ENCODE data around the gene SPATA31E1.
"Not testable (repeated sequence)": the region's sequence is repeated elsewhere in the genome, so short reads cannot be mapped to it uniquely, and the experiment has no call there.

SPATA31E1 gene

GRCh38 chr9:87882627-87883026 is at the start of gene SPATA31E1:
SPATA31E1 (plus strand) TSS chr9:87882877; CDS start chr9:87882892, 15 bp downstream.
- in situ Hi-C loops (cut with HindIII; ENCODE audit: low sequenced_read_pairs), result no loop called here

GRCh38 chr9:87834357-87834756 is 48.3 kb upstream of the SPATA31E1 start:
- in situ Hi-C loops (cut with HindIII; ENCODE audit: low sequenced_read_pairs), result no loop called here

- in situ Hi-C loops (cut with HindIII; ENCODE audit: low sequenced_read_pairs), result no loop called here
These were observed 46.1 kb upstream of the SPATA31E1 start for GRCh38 chr9:87836536-87836935.

- in situ Hi-C loops (cut with HindIII; ENCODE audit: low sequenced_read_pairs), result no loop called here
These were observed 45.5 kb upstream of the SPATA31E1 start for GRCh38 chr9:87836951-87837705.

GRCh38 chr9:87840134-87840533 is 42.5 kb upstream of the SPATA31E1 start:
- in situ Hi-C loops (cut with HindIII; ENCODE audit: low sequenced_read_pairs), result no loop called here

- in situ Hi-C loops (cut with HindIII; ENCODE audit: low sequenced_read_pairs), result no loop called here
These were observed 39.6 kb upstream of the SPATA31E1 start for GRCh38 chr9:87842878-87843585.

GRCh38 chr9:87844506-87844905 is 38.2 kb upstream of the SPATA31E1 start:
- in situ Hi-C loops (cut with HindIII; ENCODE audit: low sequenced_read_pairs), result no loop called here

- in situ Hi-C loops (cut with HindIII; ENCODE audit: low sequenced_read_pairs), result not testable (repeated sequence)
These were observed 34.9 kb upstream of the SPATA31E1 start for GRCh38 chr9:87847817-87848216.

GRCh38 chr9:87849144-87849758 is 33.4 kb upstream of the SPATA31E1 start:
- in situ Hi-C loops (cut with HindIII; ENCODE audit: low sequenced_read_pairs), result no loop called here

- in situ Hi-C loops (cut with HindIII; ENCODE audit: low sequenced_read_pairs), result no loop called here
These were observed 32.3 kb upstream of the SPATA31E1 start for GRCh38 chr9:87850391-87850790.

GRCh38 chr9:87851186-87851585 is 31.5 kb upstream of the SPATA31E1 start:
- in situ Hi-C loops (cut with HindIII; ENCODE audit: low sequenced_read_pairs), result not testable (repeated sequence)

GRCh38 chr9:87853302-87853701 is 29.4 kb upstream of the SPATA31E1 start:
- in situ Hi-C loops (cut with HindIII; ENCODE audit: low sequenced_read_pairs), result no loop called here

GRCh38 chr9:87853876-87854579 is 28.6 kb upstream of the SPATA31E1 start:
- in situ Hi-C loops (cut with HindIII; ENCODE audit: low sequenced_read_pairs), result no loop called here

- in situ Hi-C loops (cut with HindIII; ENCODE audit: low sequenced_read_pairs), result no loop called here
These were observed 28.1 kb upstream of the SPATA31E1 start for GRCh38 chr9:87854580-87854955.

GRCh38 chr9:87855061-87855460 is 27.6 kb upstream of the SPATA31E1 start:
- in situ Hi-C loops (cut with HindIII; ENCODE audit: low sequenced_read_pairs), result no loop called here

- in situ Hi-C loops (cut with HindIII; ENCODE audit: low sequenced_read_pairs), result no loop called here
These were observed 25.3 kb upstream of the SPATA31E1 start for GRCh38 chr9:87857141-87857947.

- in situ Hi-C loops (cut with HindIII; ENCODE audit: low sequenced_read_pairs), result no loop called here
These were observed 24.7 kb upstream of the SPATA31E1 start for GRCh38 chr9:87857948-87858335.

- in situ Hi-C loops (cut with HindIII; ENCODE audit: low sequenced_read_pairs), result no loop called here
These were observed 23.5 kb upstream of the SPATA31E1 start for GRCh38 chr9:87859137-87859536.

GRCh38 chr9:87859786-87860185 is 22.9 kb upstream of the SPATA31E1 start:
- in situ Hi-C loops (cut with HindIII; ENCODE audit: low sequenced_read_pairs), result no loop called here

- in situ Hi-C loops (cut with HindIII; ENCODE audit: low sequenced_read_pairs), result no loop called here
These were observed 21.3 kb upstream of the SPATA31E1 start for GRCh38 chr9:87861332-87861731.

Data from DLD1 (cell line).